Adipose tissue (tissue), 3 donors: Measurements from ENCODE around the gene ZNF212. TPM values are rescaled to one million over a fixed set of nuclear protein-coding genes. Genes with fewer than 3 reads are reported as not detected.

ENCODE experiments used
- H3K27ac ChIP-seq: one replicate; pipeline ENCODE4 v1.5.1; 2013; ENCODE audit warnings: low read depth, low read length
- WGBS, 3 donors: extraction: QIAGEN DNeasy Blood & Tissue Kit; methylation state at CpG; one replicate each; pipeline ENCODE4 v1.1.7; 2013; 5-methylcytosine and 5-hydroxymethylcytosine counted together
- polyA plus RNA-seq, 3 donors: library from polyadenylated mRNA; stranded (reverse); fragments of 200-250 nt; gene quantifications; one replicate each; pipeline ENCODE4 v1.2.3, GENCODE V29; 2013
- donor health status: healthy with polysubstance abuse.
- donor health status: Bipolar disorder and iron deficiency.
- donor health status: healthy.

Gene ZNF212
- polyA plus RNA-seq, 3 donors, result 3.3 to 8.2 (median 4.7) TPM

DNA sequence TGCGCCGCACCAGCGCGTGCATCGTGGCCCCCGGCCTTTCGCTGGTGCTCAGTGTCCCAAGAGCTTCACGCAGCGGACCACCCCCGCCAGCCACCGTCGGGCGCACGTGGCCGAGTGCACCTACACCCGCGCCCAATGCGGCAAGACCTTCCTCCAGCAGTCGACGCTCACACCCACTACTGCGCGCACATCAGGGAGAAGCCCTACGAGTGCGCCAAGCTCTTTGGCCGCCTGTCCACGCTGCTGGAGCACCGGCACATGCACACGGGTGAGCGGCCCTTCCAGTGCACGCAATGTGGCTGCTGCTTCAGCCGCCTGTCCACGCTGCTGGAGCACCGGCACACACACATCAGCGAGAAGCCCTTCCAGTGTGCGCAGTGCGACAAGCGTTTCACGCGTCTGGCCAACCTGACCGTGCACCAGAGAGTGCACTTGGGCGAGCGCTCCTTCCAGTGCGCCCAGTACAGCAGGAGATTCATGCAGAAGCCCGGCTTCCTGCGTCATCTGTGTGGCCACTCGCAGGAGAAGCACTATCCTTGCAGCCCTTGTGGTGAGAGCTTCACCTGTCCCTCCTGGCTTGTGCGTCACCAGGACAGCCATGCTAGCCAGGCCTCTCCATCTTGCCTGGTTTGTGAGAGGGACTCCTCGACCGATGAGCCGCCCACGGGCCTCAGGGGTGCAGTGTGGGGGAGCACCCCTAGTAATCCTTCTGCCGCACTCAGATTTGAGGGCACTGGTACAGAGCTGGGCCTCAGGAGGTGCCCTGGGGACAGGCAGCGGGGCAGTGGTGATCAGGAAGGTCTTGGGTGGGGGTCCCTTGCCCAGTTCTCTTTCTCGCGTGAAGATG, 55.4 kb downstream of the ZNF212 start:
- 96 to 98% (median 97%) methylated on average over 55 of the region's 55 CpGs for WGBS, 3 donors
- H3K27ac ChIP-seq, result no peak overlapping the region

DNA sequence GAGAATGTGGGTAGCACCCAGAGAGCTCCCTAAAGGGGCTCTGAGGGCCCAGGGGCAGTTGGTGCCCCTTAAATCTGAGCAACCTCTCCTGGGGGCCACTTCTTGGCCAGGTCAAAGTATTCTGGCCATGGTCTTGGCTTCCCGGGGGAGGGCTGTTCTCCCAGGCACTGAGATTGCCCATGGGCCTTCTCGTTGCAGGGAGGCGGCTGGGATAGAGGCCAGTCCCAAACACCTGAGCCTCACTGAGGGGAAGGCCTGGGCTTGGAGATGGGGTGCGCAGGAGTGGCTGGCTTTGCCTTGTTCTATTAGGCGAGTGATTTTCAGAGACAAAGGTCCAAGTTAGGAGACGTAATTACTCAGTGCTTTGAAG, 56.0 kb downstream of the ZNF212 start:
- WGBS, 3 donors, result 93 to 96% (median 93%) methylated on average over 6 of the region's 6 CpGs
- H3K27ac ChIP-seq, result no peak overlapping the region

DNA sequence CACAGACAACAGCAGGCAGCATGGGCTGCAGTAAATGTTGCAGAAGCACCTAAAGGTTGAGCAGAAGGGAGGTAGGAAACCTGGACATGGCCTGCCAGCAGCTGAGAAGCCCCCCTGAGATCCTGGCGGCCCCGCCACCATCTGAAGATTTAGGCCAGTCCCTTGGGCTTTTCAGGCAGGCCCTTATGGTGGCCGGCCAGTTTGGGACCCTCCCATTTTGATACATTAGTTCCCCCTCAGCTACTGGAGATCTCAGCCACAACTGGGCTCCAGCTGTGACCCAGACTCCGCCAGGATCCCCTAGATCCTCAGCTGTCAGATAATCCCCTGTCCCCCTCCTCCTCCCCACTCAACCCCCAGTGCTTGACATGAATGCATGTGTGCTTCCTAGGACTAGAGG, 56.9 kb downstream of the ZNF212 start:
- H3K27ac ChIP-seq, result no peak overlapping the region
- 89 to 95% (median 93%) methylated on average over 4 of the region's 4 CpGs for WGBS, 3 donors

DNA sequence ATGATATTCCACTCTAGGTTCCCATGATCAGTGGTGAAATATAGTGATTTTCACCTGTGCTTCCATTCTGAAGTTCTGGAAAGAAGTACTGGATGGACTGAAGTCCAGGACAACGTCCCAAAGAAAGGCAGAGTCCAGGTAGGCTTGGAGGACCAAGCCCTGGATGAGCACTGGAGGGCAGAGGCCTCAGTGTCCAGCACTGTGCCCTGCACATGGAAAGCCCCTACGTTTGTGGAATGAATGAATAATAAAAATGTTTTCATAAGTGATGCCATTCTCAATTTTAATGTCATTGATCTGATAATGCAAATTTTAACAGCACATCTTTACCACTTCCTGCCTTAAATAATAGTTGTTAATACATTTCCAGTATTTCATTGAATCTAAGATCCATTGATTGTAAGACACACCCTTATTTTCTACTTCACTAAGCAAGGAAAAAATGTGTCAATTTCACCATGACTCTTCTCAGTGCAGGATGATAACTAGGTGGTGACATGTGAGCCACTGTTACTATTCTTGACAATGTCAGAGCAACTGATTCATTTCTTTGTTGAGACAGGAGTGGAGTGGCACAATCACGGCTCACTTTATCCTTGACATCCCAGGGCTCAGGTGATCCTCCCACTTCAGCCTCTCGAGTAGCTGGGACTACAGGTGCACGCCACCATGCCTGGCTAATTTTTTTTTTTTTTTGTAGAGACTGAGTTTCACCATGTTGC, 57.7 kb downstream of the ZNF212 start:
- H3K27ac ChIP-seq, result no peak overlapping the region
- WGBS, 3 donors, result 79% methylated on average over 5 of the region's 5 CpGs

DNA sequence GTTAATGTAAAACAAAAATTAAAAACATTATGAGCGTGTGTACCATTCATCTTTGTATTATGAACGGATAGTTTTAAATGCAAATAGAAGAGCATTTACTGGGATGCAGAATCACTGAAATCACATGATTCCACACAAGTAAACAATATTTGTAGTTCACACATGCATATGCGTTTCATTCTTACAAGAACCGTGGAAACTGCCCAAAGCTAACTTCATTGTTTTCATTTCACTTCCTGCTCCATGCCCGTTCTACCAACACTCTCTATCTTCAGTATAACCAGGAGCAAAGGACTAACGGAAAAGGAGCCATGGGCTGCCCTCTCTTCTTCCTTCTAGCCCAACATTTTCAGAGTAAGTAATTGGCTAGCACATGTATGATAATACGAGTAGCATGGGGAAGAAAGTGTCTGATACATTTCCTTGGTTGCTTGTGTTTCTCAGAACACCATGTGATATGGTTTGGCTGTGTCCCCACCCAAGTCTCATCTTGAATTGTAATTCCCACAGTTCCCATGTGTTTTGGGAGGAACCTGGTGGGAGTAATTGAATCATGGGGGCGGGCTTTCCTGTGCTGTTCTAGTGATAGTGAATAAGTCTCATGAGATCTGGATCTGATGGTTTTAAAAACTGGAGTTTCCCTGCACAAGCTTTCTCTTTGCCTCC, 61.3 kb downstream of the ZNF212 start:
- no peak overlapping the region for H3K27ac ChIP-seq
- WGBS, 3 donors, result 69 to 75% (median 73%) methylated on average over 8 of the region's 8 CpGs

DNA sequence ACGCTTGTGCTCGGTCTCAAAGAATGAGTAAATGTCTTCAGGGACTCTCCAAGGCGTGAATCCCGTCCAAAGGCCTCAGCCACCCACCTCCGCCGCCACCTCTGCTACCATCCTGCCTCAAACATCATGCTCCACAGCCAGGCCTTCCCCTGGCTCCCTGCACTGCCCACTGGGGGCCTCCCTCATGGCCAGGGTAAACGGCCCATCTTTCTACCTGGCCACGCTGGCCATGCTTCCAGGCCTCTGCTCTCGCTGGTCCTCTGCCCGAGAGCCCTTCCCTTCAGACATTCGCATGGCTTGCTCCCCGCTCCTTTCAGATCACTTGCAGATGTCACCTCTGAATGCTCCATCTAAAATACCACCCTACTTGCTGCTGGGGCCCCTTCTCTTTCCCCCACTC, 62.8 kb downstream of the ZNF212 start:
- 91 to 95% (median 93%) methylated on average over 12 of the region's 12 CpGs for WGBS, 3 donors
- no peak overlapping the region for H3K27ac ChIP-seq

DNA sequence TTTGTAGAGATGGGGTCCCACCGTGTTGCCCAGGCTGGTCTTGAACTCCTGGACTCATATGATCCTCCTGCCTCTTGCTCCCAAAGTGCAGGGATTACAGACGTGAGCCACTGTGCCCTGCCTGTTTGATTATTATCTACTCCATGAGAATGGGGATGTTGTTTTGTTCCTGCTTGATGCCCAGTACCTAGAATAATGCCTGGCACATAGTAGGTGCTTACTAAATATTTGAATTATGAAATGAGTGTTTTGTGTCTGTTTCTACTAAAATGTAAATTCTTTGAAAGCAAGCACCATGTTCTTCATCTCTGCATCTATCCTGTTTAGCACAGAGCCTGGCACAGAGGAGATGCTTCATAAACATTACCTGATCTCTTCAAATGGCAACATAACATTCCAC, 63.4 kb downstream of the ZNF212 start:
- 63 to 76% (median 73%) methylated on average over 2 of the region's 2 CpGs for WGBS, 3 donors
- H3K27ac ChIP-seq, result no peak overlapping the region

DNA sequence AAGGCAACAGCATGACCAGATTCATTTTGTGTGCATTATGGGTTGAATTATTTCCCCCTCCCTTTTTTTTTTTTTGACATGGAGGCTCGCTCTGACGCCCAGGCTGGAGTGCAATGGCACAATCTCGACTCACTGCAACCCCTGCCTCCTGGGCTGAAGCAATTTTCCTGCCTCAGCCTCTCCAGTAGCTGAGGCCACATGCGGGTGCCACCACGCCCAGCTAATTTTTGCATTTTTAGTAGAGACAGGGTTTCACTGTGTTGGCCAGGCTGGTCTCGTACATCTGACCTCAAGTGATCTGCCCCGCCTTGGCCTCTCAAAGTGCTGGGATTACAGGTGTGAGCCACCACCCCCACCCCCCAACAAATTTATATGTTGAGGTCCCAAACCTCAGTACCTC, 64.6 kb downstream of the ZNF212 start:
- H3K27ac ChIP-seq, result no peak overlapping the region
- WGBS, 3 donors, result 86 to 91% (median 91%) methylated on average over 7 of the region's 7 CpGs

Other genes starting within 250 kb of the ZNF212 start
- 10 to 100 TPM; 27.3 to 63.6 (median 49.0) TPM for gene PDIA4, start 211.1 kb upstream of the ZNF212 start, polyA plus RNA-seq
- gene ZNF786, start 148.9 kb upstream of the ZNF212 start, polyA plus RNA-seq, result 1 to 10 TPM; 1.5 to 1.9 (median 1.7) TPM
- gene ZNF425, start 113.3 kb upstream of the ZNF212 start, polyA plus RNA-seq, result 1 to 10 TPM in 1 of 3 donors, under 1 TPM in 2; 0.56 to 1.3 (median 0.79) TPM
- 1 to 10 TPM; 2.3 to 4.2 (median 2.5) TPM for gene ZNF398, start 92.2 kb upstream of the ZNF212 start, polyA plus RNA-seq
- gene ZNF282, start 44.1 kb upstream of the ZNF212 start, polyA plus RNA-seq, result 10 to 100 TPM in 1 of 3 donors, 1 to 10 TPM in 2; 7.1 to 12.9 (median 9.3) TPM
- gene ZNF783, start 22.5 kb downstream of the ZNF212 start, polyA plus RNA-seq, result 1 to 10 TPM; 5.5 to 8.6 (median 7.9) TPM
- gene ZNF777, start 221.4 kb downstream of the ZNF212 start, polyA plus RNA-seq, result 1 to 10 TPM; 4.6 to 8.1 (median 4.8) TPM